BJ (cell line): Measurements from ENCODE around the gene CLTCL1. TPM values are rescaled to one million over a fixed set of nuclear protein-coding genes. Genes with fewer than 3 reads are reported as not detected.

Experiments used
- CTCF ChIA-PET: fragments of 350-600 bp; formaldehyde crosslinking; extraction: SDS; loops from one replicate; lab custom pipeline; 2021; ENCODE audit warnings: antibody characterized with exemption, inconsistent platforms; lab: Yijun Ruan, JAX
- POLR2A ChIA-PET: fragments of 300-600 bp; sonication (Branson Sonifier 250); formaldehyde crosslinking; extraction: SDS; loops from one replicate; lab custom pipeline; 2021; ENCODE audit warnings: antibody characterized with exemption; lab: Charles Lee
- DNase-seq: peaks from one replicate; pipeline ENCODE4 v3.0.0-alpha.2; 2011; ENCODE audit warnings: low read depth
- H3K27me3 ChIP-seq: 2 replicates; pipeline ENCODE4 v1.6.0; 2011; ENCODE audit warnings: low read length; ENCODE audit not compliant: control insufficient read depth, insufficient read depth
- H3K36me3 ChIP-seq: 2 replicates; pipeline ENCODE4 v1.5.1; 2011; ENCODE audit warnings: low read length; ENCODE audit not compliant: control insufficient read depth, insufficient read depth
- H3K4me3 ChIP-seq: 2 replicates; pipeline ENCODE4 v1.5.1; 2011; ENCODE audit warnings: low read depth, mild to moderate bottlenecking, control low read depth, low read length
- polyA plus RNA-seq: library from polyadenylated mRNA; depleted of rRNA; stranded (reverse); fragments of >200 nt; gene quantifications from 2 replicates; pipeline ENCODE4 v1.2.3, GENCODE V29; 2011
- TF ChIP-seq, protein P1 (sequence below): IDR thresholded peaks from 2 replicates; pipeline ENCODE4 v1.5.1; 2011; ENCODE audit warnings: low read depth, mild to moderate bottlenecking, control low read depth, inconsistent platforms, low read length, moderate library complexity; ENCODE audit not compliant: insufficient read depth

CLTCL1 gene
- polyA plus RNA-seq, 1 experiment: 14.0 TPM

DNA sequence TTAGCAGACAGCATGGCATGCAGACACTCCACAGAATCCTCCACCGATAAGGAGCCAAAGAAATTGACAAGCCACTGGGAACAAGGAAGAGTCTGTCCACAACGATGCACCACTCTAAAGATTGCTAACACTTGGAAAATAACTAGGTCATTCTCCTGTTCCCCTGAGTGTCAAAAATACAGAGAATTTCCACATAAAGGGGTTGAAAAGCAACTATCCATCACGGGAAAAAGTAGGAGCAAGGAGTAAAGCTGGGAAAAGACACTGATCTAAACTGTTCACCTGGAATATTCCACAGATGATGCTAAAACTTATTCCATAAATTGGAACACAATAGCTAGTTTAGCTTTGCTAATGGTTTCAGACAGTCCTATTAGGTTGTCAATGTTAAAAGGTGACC is 66.0 kb downstream of the CLTCL1 start:
- CTCF ChIA-PET: interaction anchor here (0.6 to 0.9 kb wide), 2 partner anchors 20 to 1368 kb away, joined by 3 read pairs; no protein-coding TSS in a partner anchor
- peaks cover 14% of the 10 kb centered on the region for H3K36me3 ChIP-seq

DNA sequence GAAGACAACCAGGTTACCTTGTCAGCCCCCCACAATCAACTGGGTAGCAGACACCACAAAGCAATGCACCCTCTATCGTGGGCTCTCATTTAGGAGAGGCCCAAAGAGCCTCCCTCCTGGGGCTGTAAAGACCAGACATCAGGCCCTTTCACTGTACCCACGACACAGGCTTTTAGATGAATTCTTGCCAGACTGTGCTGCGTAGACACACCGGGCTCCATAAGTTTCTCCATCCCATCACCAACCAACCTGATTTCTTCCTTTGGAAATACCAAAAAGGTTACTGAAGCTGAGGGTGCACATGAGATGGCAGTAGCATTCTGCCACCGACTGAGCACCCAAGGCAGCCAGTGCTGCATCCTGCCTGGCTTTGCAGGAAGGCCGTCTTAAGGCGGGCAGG is 66.5 kb downstream of the CLTCL1 start:
- DNase-seq: no peak
- POLR2A ChIA-PET: no interaction called here
- Histone ChIP-seq H3K36me3 (peaks cover 15% of the 10 kb centered on the region), H3K27me3 (no peaks in the 10 kb centered on the region), H3K4me3 (no peak overlapping the region)
- CTCF ChIA-PET: interaction anchor here (0.6 to 0.9 kb wide), 2 partner anchors 19 to 1369 kb away, joined by 3 read pairs; no protein-coding TSS in a partner anchor
- TF ChIP-seq, protein P1, sequence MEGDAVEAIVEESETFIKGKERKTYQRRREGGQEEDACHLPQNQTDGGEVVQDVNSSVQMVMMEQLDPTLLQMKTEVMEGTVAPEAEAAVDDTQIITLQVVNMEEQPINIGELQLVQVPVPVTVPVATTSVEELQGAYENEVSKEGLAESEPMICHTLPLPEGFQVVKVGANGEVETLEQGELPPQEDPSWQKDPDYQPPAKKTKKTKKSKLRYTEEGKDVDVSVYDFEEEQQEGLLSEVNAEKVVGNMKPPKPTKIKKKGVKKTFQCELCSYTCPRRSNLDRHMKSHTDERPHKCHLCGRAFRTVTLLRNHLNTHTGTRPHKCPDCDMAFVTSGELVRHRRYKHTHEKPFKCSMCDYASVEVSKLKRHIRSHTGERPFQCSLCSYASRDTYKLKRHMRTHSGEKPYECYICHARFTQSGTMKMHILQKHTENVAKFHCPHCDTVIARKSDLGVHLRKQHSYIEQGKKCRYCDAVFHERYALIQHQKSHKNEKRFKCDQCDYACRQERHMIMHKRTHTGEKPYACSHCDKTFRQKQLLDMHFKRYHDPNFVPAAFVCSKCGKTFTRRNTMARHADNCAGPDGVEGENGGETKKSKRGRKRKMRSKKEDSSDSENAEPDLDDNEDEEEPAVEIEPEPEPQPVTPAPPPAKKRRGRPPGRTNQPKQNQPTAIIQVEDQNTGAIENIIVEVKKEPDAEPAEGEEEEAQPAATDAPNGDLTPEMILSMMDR: no peak

More for the DNA sequence above, 66.0 kb downstream of the CLTCL1 start:
- POLR2A ChIA-PET: no interaction called here
- Histone ChIP-seq H3K4me3 (no peak overlapping the region), H3K27me3 (no peaks in the 10 kb centered on the region)
- DNase-seq: no peak
- TF ChIP-seq, protein P1: no peak

DNA sequence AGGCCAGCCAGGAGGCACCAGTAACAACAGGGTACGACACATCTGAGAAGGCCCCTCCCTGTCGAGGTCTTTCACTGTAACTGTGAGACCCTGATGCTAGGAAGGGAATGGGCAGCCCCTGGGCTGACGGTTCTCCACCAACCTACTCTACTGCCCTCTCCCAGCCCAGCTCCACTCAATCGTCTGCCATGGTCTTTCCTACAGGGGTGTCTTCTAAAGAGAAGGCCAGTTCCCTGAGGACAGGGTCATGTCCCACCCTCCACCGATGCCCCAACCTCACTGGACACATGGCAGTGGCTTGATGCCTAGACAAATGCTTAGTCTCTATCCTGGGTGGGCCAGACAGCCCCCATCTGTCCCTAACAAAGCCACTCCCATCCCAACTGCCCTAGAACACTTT is 67.0 kb downstream of the CLTCL1 start:
- POLR2A ChIA-PET: no interaction called here
- DNase-seq: no peak
- H3K36me3 ChIP-seq: peaks cover 15% of the 10 kb centered on the region

DNA sequence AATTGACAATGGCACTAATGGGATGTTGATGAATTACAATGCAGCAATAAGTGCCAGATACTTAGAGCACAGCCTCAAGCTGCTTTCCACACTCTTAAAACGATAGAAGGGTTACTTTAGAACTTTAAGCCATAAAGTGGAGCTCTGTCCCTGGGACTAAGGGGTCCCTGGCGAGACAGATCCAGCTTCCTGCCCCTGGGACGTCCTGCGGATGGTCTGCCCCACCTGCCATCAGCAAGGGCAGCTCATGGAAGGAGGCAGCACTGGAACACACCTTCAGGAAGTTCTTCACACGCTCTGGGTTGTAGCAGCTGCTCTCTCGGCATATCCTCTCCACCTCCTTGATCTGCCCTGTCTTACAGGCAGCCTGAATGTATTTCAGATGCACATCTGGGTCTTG is 67.9 kb downstream of the CLTCL1 start:
- TF ChIP-seq, protein P1: no peak
- Histone ChIP-seq H3K36me3 (peaks cover 16% of the 10 kb centered on the region), H3K4me3 (no peak overlapping the region), H3K27me3 (no peaks in the 10 kb centered on the region)
- ChIA-PET CTCF (interaction anchor here (0.6 to 1.2 kb wide), 4 partner anchors 9 to 466 kb away, joined by 3 to 4 read pairs (median 3); no protein-coding TSS in a partner anchor), POLR2A (no interaction called here)
- no peak for DNase-seq

More for the DNA sequence above, 67.0 kb downstream of the CLTCL1 start:
- TF ChIP-seq, protein P1: no peak
- H3K4me3 ChIP-seq: no peak overlapping the region
- CTCF ChIA-PET: interaction anchor here (0.9 to 1.2 kb wide), 3 partner anchors 11 to 45 kb away, joined by 3 to 4 read pairs (median 3); no protein-coding TSS in a partner anchor
- H3K27me3 ChIP-seq: no peaks in the 10 kb centered on the region

DNA sequence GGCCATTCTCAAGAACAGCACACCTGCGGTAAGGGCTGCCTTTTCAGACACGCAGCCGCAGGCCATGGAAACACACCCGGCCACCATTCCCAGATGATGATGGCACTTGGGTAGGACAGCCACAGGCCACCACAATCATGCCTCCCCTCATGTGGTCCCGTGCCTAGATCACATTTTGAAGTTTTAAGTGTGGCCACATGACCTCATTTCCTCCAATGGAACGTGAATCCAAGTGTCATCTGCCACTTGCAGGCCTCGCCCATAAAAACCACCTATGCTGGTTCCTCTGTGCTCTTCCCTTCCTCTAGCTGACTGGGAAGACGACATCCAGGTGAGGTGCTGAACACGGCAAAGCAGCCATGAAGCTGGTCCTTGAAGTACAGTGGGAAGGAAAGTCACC is 68.4 kb downstream of the CLTCL1 start:
- ChIA-PET POLR2A (no interaction called here), CTCF (interaction anchor here (1.0 to 1.2 kb wide), 2 partner anchors 9 to 13 kb away, joined by 3 to 4 read pairs; no protein-coding TSS in a partner anchor)
- DNase-seq: no peak
- Histone ChIP-seq H3K27me3 (no peaks in the 10 kb centered on the region), H3K36me3 (peaks cover 17% of the 10 kb centered on the region), H3K4me3 (no peak overlapping the region)
- TF ChIP-seq, protein P1: no peak
